ENCODE data around the gene BPIFB2. TPM values are rescaled to one million over a fixed set of nuclear protein-coding genes. Genes with fewer than 3 reads are reported as not detected.

The BPIFB2 gene
- polyA plus RNA-seq, 5 donors = not detected

DNA sequence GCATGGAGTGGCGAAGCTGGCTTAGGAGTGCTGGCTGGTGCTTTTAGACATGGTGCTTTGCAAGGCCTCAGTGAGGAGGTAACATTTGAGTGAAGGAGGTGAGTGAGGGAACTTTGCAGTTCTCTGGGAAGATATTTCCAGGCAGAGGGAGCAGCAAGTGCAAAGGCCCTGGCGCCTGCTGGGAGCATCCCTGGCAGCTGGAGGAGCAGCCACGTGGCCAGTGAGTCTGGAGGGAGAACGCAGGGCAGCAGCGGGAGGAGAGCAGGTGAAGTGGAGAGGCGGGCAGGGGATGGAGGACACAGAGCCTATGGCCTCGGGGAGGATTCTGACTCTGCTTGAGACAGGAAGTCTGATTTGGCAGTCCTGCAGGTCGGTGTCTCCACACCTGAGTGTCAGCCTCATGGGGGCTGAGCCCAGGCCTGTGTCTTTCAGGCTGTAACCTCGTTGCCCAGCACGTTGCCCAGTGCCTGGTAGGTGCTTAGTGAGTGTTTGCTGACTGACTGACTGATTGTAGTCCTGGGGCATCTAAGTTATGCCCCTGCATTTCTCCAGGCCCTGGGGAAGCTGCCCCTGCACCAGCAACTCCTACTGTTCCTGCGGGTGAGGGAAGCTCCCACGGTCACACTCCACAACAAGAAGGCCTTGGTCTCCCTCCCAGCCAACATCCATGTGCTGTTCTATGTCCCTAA, 60.9 kb downstream of the BPIFB2 start:
- no peak for DNase-seq

DNA sequence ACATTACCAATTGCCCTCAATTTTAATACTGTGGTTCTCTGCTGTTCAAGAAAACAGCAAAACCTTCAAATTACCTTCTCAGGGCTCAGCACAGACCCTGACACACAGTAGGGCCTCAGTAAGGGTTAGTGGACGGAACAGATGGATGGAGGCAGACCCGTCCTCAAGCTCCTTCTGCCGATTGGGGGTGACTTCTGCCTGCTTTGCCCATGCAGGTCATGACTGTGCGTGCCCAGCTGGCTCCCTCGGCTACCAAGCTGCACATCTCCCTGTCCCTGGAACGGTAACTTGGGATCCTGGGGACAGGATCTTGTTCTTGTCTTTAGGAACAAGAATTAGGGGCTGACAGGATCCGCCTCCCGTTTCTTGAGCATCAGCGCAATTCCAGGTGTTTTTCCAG, 62.2 kb downstream of the BPIFB2 start:
- DNase-seq = no peak

DNA sequence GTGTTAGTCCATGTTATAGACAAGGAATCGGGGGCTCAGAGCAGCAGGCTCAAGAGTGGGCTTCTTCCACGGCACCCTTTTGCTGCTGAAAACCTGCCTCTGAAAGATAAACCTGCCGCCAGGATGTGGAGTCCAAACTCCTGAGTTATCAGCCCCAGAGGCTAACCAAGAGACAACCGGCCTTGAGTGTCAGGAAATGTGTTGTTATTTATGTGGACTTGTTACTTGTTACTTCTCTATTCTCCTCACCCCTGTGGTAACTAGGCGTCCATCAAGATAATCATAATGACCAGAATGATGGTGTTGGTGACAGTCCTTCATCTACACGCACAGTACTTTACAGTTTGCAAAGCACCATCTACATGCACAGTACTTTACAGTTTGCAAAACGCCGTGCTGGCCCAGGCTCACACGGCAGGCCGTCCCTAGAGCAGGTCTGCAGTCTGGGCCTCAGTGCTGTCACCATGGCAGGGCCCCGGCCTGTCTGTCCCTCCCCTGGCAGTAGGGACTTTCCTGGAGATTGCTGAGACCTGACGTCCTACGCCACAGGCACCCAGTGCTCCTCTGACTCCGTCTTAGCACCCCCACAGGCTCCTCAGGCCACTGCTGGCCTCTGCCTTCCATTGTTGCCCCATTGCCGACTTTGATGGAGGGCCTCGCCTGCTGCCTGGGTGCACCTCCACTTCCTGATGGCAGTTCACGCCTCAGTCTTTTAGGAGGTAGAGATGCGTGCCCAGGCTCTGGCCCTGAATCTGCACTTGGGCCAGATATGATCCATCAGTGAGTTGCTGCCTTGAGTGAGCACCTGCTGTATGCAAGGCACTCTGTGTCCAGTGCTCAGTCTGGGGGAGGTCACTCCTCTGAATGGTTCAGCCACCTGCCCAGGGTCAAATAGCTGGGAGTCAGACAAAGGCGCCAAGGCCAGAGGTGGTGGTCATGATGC, 62.9 kb downstream of the BPIFB2 start:
- DNase-seq = no peak

DNA sequence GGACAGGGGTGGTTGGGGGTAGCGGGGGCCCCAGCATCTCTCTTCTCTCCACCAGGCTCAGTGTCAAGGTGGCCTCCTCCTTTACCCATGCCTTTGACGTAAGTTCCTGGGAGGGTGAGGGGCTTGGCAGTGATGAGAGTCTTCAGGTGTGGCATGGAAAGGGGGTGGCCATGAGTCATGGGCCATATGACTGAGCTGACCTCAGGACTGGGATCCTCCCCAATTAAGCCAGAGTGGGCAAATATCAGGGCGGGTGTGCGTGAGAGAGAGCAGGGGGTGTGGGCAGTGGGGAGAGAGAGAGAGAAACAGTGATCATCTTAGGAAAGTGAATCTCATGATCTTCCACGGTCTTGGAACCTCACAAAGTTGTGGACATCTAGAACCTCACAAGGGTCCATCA, 63.7 kb downstream of the BPIFB2 start:
- no peak for DNase-seq

DNA sequence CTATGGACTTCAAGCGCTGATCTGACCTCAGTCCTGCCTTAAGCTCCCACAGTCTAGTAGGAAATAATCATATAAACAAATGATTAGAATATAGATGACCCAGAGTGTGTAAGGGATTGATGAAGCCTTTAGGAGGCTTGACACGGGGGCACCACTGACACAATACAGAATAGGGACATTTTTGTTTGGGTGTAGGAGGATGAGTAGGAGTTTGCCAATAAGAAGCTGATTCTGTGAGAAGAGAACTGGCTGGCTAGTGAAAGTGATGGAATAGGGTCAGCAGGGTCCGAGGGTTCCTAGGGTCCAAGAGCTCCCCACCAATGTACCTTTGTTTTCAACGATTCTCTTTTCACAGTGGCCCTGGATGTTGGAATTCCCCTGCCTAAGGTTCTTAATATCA, 64.9 kb downstream of the BPIFB2 start:
- DNase-seq = no peak

DNA sequence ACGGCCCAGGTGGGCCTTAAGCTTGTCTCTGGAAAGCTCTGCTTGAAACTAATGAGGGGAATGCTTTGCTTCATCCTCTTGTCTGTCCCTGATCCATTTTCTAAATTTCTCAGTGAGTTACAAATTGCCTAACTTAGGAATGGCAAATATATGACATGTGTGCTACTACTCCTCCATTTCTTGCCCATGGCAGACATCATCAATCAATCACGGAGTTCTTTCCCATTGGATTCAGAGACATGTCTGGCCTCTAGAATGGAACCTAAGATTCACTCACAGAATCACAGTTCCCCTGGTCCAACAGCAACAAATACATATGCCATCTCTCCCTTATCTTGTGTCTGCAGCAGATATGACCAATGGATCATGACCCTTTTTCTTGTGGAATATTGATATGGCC, 65.3 kb downstream of the BPIFB2 start:
- no peak for DNase-seq

Other genes with a start within 250 kb of the BPIFB2 start
- 1 to 10 TPM; 5.6 to 8.0 (median 6.4) TPM for gene DNMT3B, start 245.3 kb upstream of the BPIFB2 start, polyA plus RNA-seq (ENCODE audit: insufficient read depth in 1 of 5, insufficient read length in 5 of 5, low replicate concordance in 1 of 5)
- 10 to 100 TPM; 77.4 to 95.1 (median 80.9) TPM for gene MAPRE1, start 187.8 kb upstream of the BPIFB2 start, polyA plus RNA-seq (ENCODE audit: insufficient read depth in 1 of 5, insufficient read length in 5 of 5, low replicate concordance in 1 of 5)
- under 1 TPM in 2 of 5 donors, not detected in 3; 0.18 to 0.26 TPM for gene EFCAB8, start 148.8 kb upstream of the BPIFB2 start, polyA plus RNA-seq (ENCODE audit: insufficient read depth in 1 of 5, insufficient read length in 5 of 5, low replicate concordance in 1 of 5)
- not detected for gene SUN5, start 3.3 kb upstream of the BPIFB2 start, polyA plus RNA-seq (ENCODE audit: insufficient read depth in 1 of 5, insufficient read length in 5 of 5, low replicate concordance in 1 of 5)
- not detected for gene BPIFB6, start 23.9 kb downstream of the BPIFB2 start, polyA plus RNA-seq (ENCODE audit: insufficient read depth in 1 of 5, insufficient read length in 5 of 5, low replicate concordance in 1 of 5)
- not detected for gene BPIFB3, start 46.2 kb downstream of the BPIFB2 start, polyA plus RNA-seq (ENCODE audit: insufficient read depth in 1 of 5, insufficient read length in 5 of 5, low replicate concordance in 1 of 5)
- not detected for gene BPIFB4, start 71.9 kb downstream of the BPIFB2 start, polyA plus RNA-seq (ENCODE audit: insufficient read depth in 1 of 5, insufficient read length in 5 of 5, low replicate concordance in 1 of 5)
- gene BPIFA2, start 160.5 kb downstream of the BPIFB2 start, polyA plus RNA-seq (ENCODE audit: insufficient read depth in 1 of 5, insufficient read length in 5 of 5, low replicate concordance in 1 of 5) = not detected
- gene BPIFA3, start 209.6 kb downstream of the BPIFB2 start, polyA plus RNA-seq (ENCODE audit: insufficient read depth in 1 of 5, insufficient read length in 5 of 5, low replicate concordance in 1 of 5) = not detected
- gene BPIFA1, start 228.3 kb downstream of the BPIFB2 start, polyA plus RNA-seq (ENCODE audit: insufficient read depth in 1 of 5, insufficient read length in 5 of 5, low replicate concordance in 1 of 5) = not detected